Endodermal cell (in vitro differentiated cells): ENCODE measurements around the gene SLCO2A1. TPM values are rescaled to one million over a fixed set of nuclear protein-coding genes. Genes with fewer than 3 reads are reported as not detected.

Source experiments
- DNase-seq: peaks from one replicate; pipeline ENCODE4 v3.0.0-alpha.2; 2017
- H3K27ac ChIP-seq: 2 replicates; pipeline ENCODE4 v1.5.1; 2013; ENCODE audit warnings: mild to moderate bottlenecking, low read depth, low read length, moderate library complexity
- H3K27me3 ChIP-seq: 2 replicates; pipeline ENCODE4 v1.6.1; 2013; ENCODE audit warnings: mild to moderate bottlenecking, low read length, moderate library complexity; ENCODE audit not compliant: insufficient read depth, control insufficient read depth, poor library complexity, severe bottlenecking
- H3K36me3 ChIP-seq: 2 replicates; pipeline ENCODE4 v1.7.0; 2013; ENCODE audit warnings: mild to moderate bottlenecking, low read length, moderate library complexity; ENCODE audit not compliant: control insufficient read depth, insufficient read depth
- H3K4me1 ChIP-seq: one replicate; pipeline ENCODE4 v1.7.0; 2013; ENCODE audit warnings: low read length; ENCODE audit not compliant: control insufficient read depth, insufficient read depth
- H3K4me3 ChIP-seq: 2 replicates; pipeline ENCODE4 v1.5.1; 2013; ENCODE audit warnings: mild to moderate bottlenecking, low read length, moderate library complexity
- H3K9ac ChIP-seq: 2 replicates; pipeline ENCODE4 v1.6.1; 2013; ENCODE audit warnings: mild to moderate bottlenecking, low read length, moderate library complexity; ENCODE audit not compliant: poor library complexity, severe bottlenecking; ENCODE audit errors: extremely low read depth
- H3K9me3 ChIP-seq: 2 replicates; pipeline ENCODE4 v1.6.1; 2013; ENCODE audit warnings: mild to moderate bottlenecking, low read length, moderate library complexity; ENCODE audit not compliant: control insufficient read depth
- H3K27ac Mint-ChIP-seq: 2 replicates; pipeline ENCODE4 v1.8.0; 2020; ENCODE audit warnings: mixed read lengths
- H3K27me3 Mint-ChIP-seq: 2 replicates; pipeline ENCODE4 v1.8.0; 2021; ENCODE audit warnings: mild to moderate bottlenecking, mixed read lengths; ENCODE audit not compliant: insufficient read depth
- H3K36me3 Mint-ChIP-seq: 2 replicates; pipeline ENCODE4 v1.8.0; 2020; ENCODE audit warnings: low read depth, mixed read lengths
- H3K4me1 Mint-ChIP-seq: 2 replicates; pipeline ENCODE4 v1.8.0; 2020; ENCODE audit warnings: mixed read lengths
- H3K4me3 Mint-ChIP-seq: 2 replicates; pipeline ENCODE4 v1.8.0; 2020; ENCODE audit warnings: mild to moderate bottlenecking, moderate library complexity, mixed read lengths
- H3K9me3 Mint-ChIP-seq: 2 replicates; pipeline ENCODE4 v1.8.0; 2020; ENCODE audit warnings: mild to moderate bottlenecking, mixed read lengths
- CTCF ChIP-seq: fragments of 200-600 bp; sonication (generic); conservative IDR thresholded peaks from 2 replicates; pipeline ENCODE4 v1.5.0; 2021; ENCODE audit warnings: antibody characterized with exemption, mild to moderate bottlenecking
- WGBS, 2 experiments: methylation state at CpG; one replicate each; pipeline versions ENCODE4 v1.1.5 to v1.1.7; 2013; ENCODE audit warnings: missing lambda C conversion rate in 2 of 2, mixed read lengths in 1 of 2; ENCODE audit not compliant: insufficient coverage in 1 of 2, insufficient read length in 1 of 2; 5-methylcytosine and 5-hydroxymethylcytosine counted together
- total RNA-seq, 2 donors: library from RNA; stranded (reverse); fragmentation: NEBNext Ultra II Directional in 1 of 2; extraction: Animal tissue kit (Norgen Biotek cat#: 25700) in 1 of 2; gene quantifications; 2 replicates in 1 of 2; 3 replicates in 1 of 2; pipeline ENCODE4 v1.2.1, GENCODE V29; 2021

SLCO2A1 gene
- total RNA-seq, 2 donors from 2014 or later: 126 to 134 TPM

DNA sequence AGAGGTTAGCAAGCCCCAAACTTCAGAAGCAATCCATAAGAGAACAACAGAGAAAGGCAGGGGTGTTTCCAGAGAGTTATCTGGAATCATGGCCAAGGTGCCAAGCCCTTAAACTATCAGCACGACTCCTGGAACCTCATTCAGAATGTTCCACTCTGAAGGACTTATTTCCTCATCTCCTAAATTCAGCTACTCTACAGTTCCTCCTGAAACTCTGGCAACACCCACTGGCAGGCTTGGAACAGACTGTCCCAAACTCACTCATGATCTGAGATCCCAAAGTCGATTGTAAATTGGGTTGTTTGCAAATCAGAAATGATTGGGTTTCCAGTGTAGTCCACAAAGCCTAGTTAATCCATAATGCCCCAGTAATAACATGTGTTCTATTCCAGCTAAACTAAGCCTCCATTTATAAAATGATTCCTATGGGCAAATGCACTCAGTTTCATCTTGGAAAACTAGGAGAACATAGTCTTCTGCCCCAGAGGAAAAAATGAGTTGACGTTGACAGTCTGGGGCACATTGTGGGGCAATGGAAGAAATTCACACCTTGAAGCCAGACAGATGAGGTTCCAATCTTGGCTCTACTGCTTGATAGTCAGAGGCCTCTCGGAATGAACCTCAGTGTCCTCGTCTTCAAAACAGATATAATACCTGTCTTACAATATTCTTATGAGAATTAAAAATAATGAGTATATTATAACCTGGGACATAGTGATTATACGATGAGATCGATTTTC, 65.9 kb downstream of the SLCO2A1 start:
- no peak overlapping the region for H3K4me3 Mint-ChIP-seq
- no peak overlapping the region for H3K27ac ChIP-seq
- no peak overlapping the region for H3K4me3 ChIP-seq
- H3K4me1 Mint-ChIP-seq: peaks cover 13% of the 10 kb centered on the region
- WGBS, 2 experiments: 95 to 98% methylated on average over 4 to 7 of the region's 7 CpGs
- H3K4me1 ChIP-seq: no peaks in the 10 kb centered on the region
- H3K9ac ChIP-seq: no peak overlapping the region
- H3K9me3 ChIP-seq: no peaks in the 10 kb centered on the region
- H3K27ac Mint-ChIP-seq: no peak overlapping the region
- no peak for TF ChIP-seq CTCF
- H3K27me3 ChIP-seq: no peaks in the 10 kb centered on the region
- H3K36me3 Mint-ChIP-seq: peaks cover 61% of the 10 kb centered on the region
- no peak for DNase-seq
- no peaks in the 10 kb centered on the region for H3K9me3 Mint-ChIP-seq
- H3K36me3 ChIP-seq: peaks cover 47% of the 10 kb centered on the region
- peaks cover 2% of the 10 kb centered on the region for H3K27me3 Mint-ChIP-seq

- no peaks in the 10 kb centered on the region for H3K9me3 ChIP-seq
- H3K9me3 Mint-ChIP-seq: no peaks in the 10 kb centered on the region
- no peaks in the 10 kb centered on the region for H3K27me3 ChIP-seq
- 96% methylated on average over 2 of the region's 2 CpGs; no CpG with 5 or more reads in 1 of the 2 experiments for WGBS, 2 experiments
- H3K27me3 Mint-ChIP-seq: peaks cover 2% of the 10 kb centered on the region
- H3K27ac Mint-ChIP-seq: no peak overlapping the region
- no peak overlapping the region for H3K4me3 Mint-ChIP-seq
- H3K4me1 ChIP-seq: no peaks in the 10 kb centered on the region
- peaks cover 10% of the 10 kb centered on the region for H3K4me1 Mint-ChIP-seq
- no peak for DNase-seq
- TF ChIP-seq CTCF: no peak
- no peak overlapping the region for H3K9ac ChIP-seq
- peaks cover 54% of the 10 kb centered on the region for H3K36me3 ChIP-seq
- H3K36me3 Mint-ChIP-seq: peaks cover 66% of the 10 kb centered on the region
- no peak overlapping the region for H3K4me3 ChIP-seq
- H3K27ac ChIP-seq: no peak overlapping the region
These were observed 66.9 kb downstream of the SLCO2A1 start for GRCh38 chr3:133962849-133963248.

DNA sequence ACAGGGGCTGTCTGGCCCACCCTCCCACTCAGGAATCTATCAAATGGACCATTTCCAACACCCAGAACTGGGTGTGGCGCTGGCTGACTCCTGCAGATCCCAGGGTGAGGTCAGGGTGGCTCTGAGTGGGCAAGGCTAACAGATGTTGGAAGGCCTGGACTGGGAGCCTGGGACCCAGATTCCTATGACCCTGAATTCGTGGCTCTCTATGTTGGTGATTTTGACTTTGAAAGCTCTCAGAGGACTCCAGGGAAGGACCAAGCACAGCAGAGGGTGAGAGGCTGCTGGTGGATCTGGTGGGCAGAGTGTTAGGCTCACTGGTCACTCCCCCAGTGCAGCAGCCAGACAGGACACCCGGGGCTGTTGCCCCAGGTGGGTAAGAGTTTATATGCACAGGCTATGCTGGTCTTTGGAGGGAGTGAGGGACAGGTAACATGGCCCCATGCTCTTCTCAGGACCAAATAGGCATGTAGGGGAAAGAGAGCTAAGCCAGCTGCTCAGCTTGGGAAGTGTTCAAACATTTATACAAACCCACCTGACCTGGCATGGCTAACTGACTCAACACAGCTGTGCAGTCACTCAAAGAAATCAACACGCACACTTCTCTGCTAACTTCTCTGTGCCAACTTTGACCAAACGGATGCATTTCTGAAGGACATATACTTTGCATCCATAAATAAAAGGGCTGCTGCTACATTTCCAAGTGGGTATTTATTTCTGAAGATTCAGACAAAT, 71.5 kb downstream of the SLCO2A1 start:
- H3K9me3 ChIP-seq: no peaks in the 10 kb centered on the region
- Mint-ChIP-seq H3K4me1 (peaks cover 9% of the 10 kb centered on the region), H3K27me3 (no peaks in the 10 kb centered on the region), H3K9me3 (no peaks in the 10 kb centered on the region), H3K27ac (no peak overlapping the region), H3K36me3 (peaks cover 71% of the 10 kb centered on the region), H3K4me3 (no peak overlapping the region)
- peaks cover 55% of the 10 kb centered on the region for H3K36me3 ChIP-seq
- H3K4me3 ChIP-seq: no peak overlapping the region
- no peak overlapping the region for H3K9ac ChIP-seq
- no peaks in the 10 kb centered on the region for H3K27me3 ChIP-seq
- H3K27ac ChIP-seq: no peak overlapping the region
- WGBS, 2 experiments: 81 to 89% methylated on average over 4 to 5 of the region's 5 CpGs
- no peak for TF ChIP-seq CTCF
- no peaks in the 10 kb centered on the region for H3K4me1 ChIP-seq
- no peak for DNase-seq
